HG03460 (cell line): ENCODE data around the gene SLC16A10.
"Not testable (repeated sequence)": the region's sequence is repeated elsewhere in the genome, so short reads cannot be mapped to it uniquely, and the experiment has no call there.

Experiments used
- ATAC-seq: cut with Tn5 transposase; IDR thresholded peaks from one replicate; pipeline ENCODE4 v1.9.1; 2021; ENCODE audit not compliant: unreplicated experiment

SLC16A10 gene

DNA sequence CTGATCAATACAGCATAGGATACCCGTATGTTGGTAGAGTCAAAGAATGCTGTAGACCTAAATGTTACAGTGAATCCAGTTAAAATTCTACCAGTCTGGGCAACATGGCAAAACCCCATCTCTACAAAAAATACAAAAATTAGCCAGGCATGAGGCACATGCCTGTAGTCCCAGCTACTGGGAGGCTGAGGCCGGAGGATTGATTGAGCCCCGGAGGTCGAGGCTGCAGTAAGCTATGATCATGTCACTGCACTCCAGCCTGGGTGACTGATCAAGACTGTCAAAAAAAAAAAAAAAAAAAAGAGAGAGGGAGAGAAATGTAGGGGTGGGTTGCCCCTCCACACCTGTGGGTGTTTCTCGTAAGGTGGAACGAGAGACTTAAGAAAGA, 167.5 kb downstream of the SLC16A10 start:
- ATAC-seq, result no peak

DNA sequence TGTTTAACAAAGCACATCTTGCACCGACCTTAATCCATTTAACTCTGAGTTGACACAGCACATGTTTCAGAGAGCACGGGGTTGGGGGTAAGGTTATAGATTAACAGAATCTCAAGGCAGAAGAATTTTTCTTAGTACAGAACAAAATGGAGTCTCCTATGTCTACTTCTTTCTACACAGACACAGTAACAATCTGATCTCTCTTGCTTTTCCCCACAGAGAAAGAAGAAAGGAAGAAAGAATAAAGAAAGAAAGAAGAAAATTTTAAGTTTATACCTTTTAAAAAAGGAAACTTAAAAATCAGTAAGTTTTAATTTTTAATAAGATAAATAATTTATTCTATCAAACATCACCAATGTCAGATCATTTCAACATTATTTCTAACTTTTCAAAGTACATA, 168.5 kb downstream of the SLC16A10 start:
- not testable (repeated sequence) for ATAC-seq

DNA sequence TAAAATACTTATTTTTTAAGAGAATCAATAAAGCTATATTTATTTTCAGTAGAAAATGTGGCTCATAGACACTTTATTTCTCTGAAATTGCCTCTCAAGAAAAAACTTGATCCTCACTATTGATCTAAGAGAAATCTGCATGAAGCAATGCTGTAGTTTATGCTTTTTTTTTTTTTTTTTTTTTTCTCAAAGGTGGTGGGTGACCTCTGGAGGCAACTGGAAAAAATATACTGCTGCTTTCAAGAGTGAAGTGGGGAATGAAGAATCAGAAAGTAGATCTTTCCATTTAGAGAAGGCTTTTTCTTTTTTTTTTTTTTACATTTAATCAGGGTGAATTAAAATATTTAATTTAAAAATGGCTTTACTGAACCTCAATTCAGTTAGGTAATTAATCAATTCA, 169.3 kb downstream of the SLC16A10 start:
- ATAC-seq, result no peak

GRCh38 chr6:111258010-111258409, 170.7 kb downstream of the SLC16A10 start:
- no peak for ATAC-seq

DNA sequence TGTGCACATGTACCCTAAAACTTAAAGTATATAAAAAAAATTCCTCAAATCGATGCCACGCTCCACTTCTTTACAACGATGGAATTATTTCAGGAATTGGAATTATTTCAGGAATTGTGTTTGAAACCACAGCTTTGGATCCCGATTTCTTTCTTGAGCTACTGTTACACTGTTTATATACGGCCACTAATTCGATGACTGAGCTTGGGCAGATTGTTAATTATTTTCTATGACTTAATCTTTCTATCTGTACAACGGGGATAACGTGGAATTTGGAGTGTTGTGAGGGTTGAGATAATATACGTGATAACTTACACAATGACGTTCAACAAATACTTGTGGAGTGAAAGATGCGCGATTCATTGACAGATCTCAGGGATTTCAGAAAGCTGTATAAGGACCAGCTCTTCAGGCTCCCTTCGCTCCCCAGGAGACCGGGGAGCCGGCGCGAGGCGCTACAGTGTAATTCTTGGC, 171.3 kb downstream of the SLC16A10 start:
- ATAC-seq, result no peak

DNA sequence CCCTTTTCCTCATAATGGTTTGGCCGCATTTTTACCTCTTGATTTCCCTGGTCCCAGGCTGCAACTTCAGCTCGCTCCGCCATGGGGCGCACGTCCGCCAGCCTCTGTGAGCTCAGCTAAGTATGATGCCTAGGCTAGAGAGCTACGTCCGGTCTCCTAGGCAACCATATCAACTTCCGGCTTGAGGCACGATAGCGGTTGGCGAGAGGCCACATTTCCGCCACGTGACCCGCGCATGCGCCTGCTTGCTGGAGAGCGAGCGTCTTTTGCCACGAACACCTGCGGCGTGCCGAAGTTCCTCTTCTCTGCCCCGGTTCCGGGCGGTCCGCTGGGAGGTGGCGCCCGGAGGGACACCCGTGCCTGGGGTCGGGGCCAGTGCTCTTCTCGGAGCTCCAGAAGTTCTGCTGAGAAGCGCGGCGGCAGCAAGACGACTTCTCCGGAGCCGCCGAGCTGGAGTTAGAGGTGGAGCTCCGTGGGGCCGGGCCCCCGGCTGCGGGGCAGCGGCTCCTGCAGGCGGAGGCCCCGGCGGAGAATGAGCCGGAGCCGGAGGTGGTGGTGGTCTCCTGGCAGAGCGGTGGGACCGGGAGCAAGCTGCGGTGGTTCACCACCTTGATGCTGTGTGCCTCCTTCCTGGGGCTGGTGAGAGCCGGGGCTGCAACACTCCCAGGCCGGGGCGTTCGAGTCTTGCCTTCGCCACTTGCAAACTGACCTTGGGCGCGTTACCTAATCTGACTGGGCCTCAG, 172.0 kb downstream of the SLC16A10 start:
- ATAC-seq, result peak; percentile 98

DNA sequence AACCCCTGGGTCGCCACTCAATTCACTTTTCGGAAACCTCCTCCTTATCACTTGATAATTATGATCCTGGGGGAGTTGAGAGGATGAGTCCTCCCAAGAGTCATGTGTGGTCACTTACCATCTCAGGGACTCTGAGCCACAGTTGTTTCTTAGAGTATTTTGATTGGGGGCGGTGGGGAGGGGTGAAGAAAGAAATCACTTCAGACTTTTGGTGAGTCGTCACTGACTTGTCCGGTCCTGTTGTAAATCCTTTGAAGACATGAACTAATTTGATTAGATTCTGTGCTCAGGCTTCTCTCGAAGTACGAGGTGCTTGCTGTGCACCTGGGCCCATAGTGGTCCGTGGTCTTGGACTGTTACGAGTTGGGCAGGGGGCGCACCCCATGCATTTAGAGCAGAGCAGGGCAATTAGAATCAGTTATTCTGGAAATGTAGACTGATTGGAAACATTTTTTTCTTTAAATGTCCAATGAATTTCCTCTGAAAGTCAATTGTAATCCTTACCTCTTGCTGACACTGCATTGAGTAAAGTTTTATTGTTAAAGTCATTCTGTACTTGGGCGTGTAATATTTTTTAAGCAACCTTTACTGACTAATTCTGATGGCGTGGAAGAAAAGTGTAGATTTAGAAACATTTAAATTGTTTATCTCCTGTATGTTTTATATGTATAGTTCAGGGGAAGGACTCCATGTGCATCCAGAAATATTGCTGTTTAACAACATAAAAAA, 173.4 kb downstream of the SLC16A10 start:
- ATAC-seq, result no peak

GRCh38 chr6:111263837-111264236, 176.5 kb downstream of the SLC16A10 start:
- no peak for ATAC-seq

- ATAC-seq, result no peak
Observed at GRCh38 chr6:111265842-111266241, 178.5 kb downstream of the SLC16A10 start.

DNA sequence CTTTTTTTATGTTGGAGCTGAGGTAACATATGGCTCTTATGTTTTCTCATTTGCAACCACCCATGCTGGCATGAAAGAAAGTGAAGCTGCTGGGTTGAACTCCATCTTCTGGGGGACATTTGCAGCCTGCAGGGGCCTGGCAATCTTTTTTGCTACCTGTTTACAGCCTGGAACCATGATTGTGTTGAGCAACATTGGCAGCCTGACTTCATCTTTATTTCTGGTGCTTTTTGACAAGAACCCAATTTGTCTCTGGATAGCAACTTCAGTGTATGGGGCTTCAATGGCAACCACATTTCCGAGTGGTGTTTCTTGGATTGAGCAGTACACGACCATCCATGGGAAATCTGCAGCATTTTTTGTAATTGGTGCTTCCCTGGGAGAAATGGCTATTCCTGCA, 179.0 kb downstream of the SLC16A10 start:
- ATAC-seq, result no peak

GRCh38 chr6:111267764-111268333, 180.5 kb downstream of the SLC16A10 start:
- ATAC-seq, result no peak

- no peak for ATAC-seq
Observed at GRCh38 chr6:111269401-111269970, 182.2 kb downstream of the SLC16A10 start.

- no peak for ATAC-seq
Observed at GRCh38 chr6:111270121-111270520, 182.8 kb downstream of the SLC16A10 start.

GRCh38 chr6:111274593-111275217, 187.4 kb downstream of the SLC16A10 start:
- no peak for ATAC-seq

DNA sequence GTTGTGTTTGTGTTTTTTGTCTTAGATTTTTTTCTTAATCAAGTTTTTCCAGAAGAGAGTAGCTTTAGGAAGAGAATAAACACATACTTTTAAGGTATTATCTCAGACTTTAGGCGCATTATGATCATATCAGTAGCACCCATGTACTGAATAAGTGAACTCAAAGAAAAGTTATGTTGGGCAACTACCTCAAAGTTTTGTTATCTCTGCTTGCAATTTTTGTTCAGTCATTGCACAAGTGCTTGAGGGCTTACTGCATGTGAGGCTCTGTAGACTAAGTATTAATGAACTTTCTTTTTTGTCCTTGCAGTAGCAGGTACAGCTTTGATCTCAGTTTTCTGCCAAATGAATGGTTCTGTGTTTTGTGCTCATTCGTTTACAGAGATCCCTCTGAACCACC, 189.0 kb downstream of the SLC16A10 start:
- no peak for ATAC-seq

DNA sequence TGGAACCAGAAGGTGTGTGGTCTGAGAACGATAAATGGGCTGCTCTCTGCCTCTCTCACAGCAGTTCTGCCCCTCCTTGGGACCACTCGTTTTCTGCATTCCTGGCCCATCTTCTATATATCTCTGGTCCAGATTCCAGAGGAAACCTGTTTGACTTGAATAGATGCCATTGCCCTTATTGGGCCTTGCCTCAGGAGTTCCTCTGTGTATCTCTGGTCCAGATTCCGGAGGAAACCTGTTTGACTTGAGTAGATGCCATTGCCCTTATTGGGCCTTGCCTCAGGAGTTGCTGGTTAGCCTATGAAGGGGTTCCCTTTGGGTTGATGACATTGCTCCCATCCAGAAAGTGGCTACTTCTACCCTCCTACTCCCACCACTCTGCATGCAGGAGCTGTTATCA, 189.4 kb downstream of the SLC16A10 start:
- no peak for ATAC-seq

GRCh38 chr6:111277819-111278218, 190.5 kb downstream of the SLC16A10 start:
- no peak for ATAC-seq

DNA sequence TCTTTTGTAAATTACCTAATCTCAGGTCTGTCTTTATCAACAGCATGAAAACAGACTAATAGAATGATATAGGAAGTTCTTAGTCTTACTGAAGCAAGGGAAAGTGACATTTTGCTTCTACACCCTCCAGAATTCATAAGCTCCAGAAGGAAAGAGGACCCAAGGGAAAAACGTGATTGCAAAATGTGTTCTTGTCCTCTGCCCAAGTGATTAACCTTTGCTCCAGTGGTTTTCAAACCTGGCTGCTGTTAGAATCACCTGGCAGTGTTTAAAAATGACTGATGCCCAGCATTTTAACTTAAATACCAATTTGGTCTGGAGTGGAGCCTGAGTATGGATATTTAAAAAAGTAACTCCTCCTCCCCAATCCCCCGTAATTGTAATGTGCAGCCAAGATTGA, 191.4 kb downstream of the SLC16A10 start:
- no peak for ATAC-seq

DNA sequence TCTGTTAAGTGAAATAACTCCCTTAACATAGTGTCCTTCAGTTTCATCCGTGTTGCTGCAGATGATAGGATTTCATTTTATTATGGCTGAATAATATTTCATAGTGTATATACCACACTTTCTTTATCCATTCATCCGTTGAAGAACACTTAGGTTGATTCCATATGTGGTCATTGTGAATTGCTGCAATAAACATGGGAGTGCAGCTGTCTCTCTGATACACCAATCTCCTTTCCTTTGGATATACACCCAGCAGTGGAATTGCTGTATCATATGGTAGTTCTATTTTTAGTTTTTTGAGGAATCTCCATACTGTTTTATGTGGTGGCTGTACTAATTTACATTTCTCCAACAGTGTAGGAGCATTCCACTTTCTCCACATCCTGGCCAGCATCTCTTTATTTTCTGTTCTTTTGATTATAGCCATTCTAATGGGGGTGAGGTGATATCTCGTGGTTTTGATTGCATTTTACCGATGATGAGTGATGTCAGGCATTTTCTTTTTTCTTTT, 193.2 kb downstream of the SLC16A10 start:
- no peak for ATAC-seq
